Aorta (tissue), 5 donors: Measurements from ENCODE around the gene CHRM4. TPM values are rescaled to one million over a fixed set of nuclear protein-coding genes. Genes with fewer than 3 reads are reported as not detected.
A peak's percentile ranks its signal among the peaks of the same experiment; 100 is the strongest.

ENCODE experiments used
- ATAC-seq: fragments of 200-7000 bp; cut with Tn5 transposase; one replicate; pipeline ENCODE4 v1.9.1; 2022; ENCODE audit warnings: moderate library complexity; ENCODE audit not compliant: low FRiP score
- DNase-seq, 2 donors: peaks; one replicate each; pipeline ENCODE4 v3.0.0-alpha.2; 2020
- H3K27ac ChIP-seq, 2 donors: one replicate each; pipeline ENCODE4 v1.5.1; 2013; ENCODE audit warnings: low read length in 2 of 2, mild to moderate bottlenecking in 2 of 2, moderate library complexity in 2 of 2, control low read depth in 1 of 2, inconsistent platforms in 1 of 2, low read depth in 1 of 2
- H3K27me3 ChIP-seq, 2 donors: one replicate each; pipeline ENCODE4 v1.6.1; 2013; ENCODE audit warnings: control low read depth in 1 of 2, low read length in 1 of 2, mild to moderate bottlenecking in 1 of 2, moderate library complexity in 1 of 2; ENCODE audit not compliant: insufficient read depth in 2 of 2, control insufficient read depth in 1 of 2
- H3K36me3 ChIP-seq, 2 donors: one replicate each; pipeline ENCODE4 v1.6.1; 2013; ENCODE audit warnings: control low read depth in 1 of 2, low read length in 1 of 2, mild to moderate bottlenecking in 1 of 2; ENCODE audit not compliant: insufficient read depth in 2 of 2, control insufficient read depth in 1 of 2
- H3K4me1 ChIP-seq, 2 donors: one replicate each; pipeline ENCODE4 v1.6.1; 2013; ENCODE audit warnings: low read length in 2 of 2, control low read depth in 1 of 2, mild to moderate bottlenecking in 1 of 2, moderate library complexity in 1 of 2; ENCODE audit not compliant: insufficient read depth in 2 of 2, control insufficient read depth in 1 of 2
- H3K4me3 ChIP-seq, 2 donors: one replicate each; pipeline ENCODE4 v1.5.1; 2013; ENCODE audit warnings: low read length in 2 of 2, control low read depth in 1 of 2, mild to moderate bottlenecking in 1 of 2
- H3K9me3 ChIP-seq: one replicate; pipeline ENCODE4 v1.6.1; 2013; ENCODE audit warnings: mild to moderate bottlenecking, low read length; ENCODE audit not compliant: control insufficient read depth
- WGBS, 2 donors: extraction: QIAGEN DNeasy Blood & Tissue Kit; methylation state at CpG; one replicate each; pipeline ENCODE4 v1.1.7; 2013; 5-methylcytosine and 5-hydroxymethylcytosine counted together
- intact Hi-C, 2 donors: fragments of 100-400 bp; cut with DNase I; formaldehyde crosslinking; loops; one replicate each; pipeline versions ENCODE4 v1.14.2 to v1.15.0; 2022
- polyA plus RNA-seq, 2 donors: library from polyadenylated mRNA; stranded (reverse); fragments of 200-250 nt; gene quantifications; one replicate each; pipeline ENCODE4 v1.2.3, GENCODE V29; 2013
- total RNA-seq, 2 donors: library from RNA; stranded (reverse); fragmentation: NEBNext Ultra II Directional; extraction: Animal tissue kit (Norgen Biotek cat#: 25700); gene quantifications; one replicate each; pipeline ENCODE4 v1.2.1, GENCODE V29; 2021
- donor health status: healthy with polysubstance abuse.
- donor health status: Bipolar disorder and iron deficiency.
- donor health status: DM: no; HTN: no; CAD: no.
- donor health status: DM: no; HTN: no; CAD: no.
- donor health status: DM: yes; HTN: yes; CAD: no.

The CHRM4 gene
- total and polyA plus RNA-seq, 4 donors, result 0.28 to 1.9 (median 0.29) TPM; not detected in 1

GRCh38 chr11:46369458-46370152 lies 22.0 kb downstream of the CHRM4 start:
- Histone ChIP-seq H3K4me3 (no peak overlapping the region), H3K9me3 (no peaks in the 10 kb centered on the region), H3K4me1 (no peaks in the 10 kb centered on the region), H3K27ac (no peak overlapping the region), H3K36me3 (no peaks in the 10 kb centered on the region), H3K27me3 (no peaks in the 10 kb centered on the region)
- intact Hi-C loops, result no loop called here
- no peak for DNase-seq
- no peak for ATAC-seq
- 73% methylated on average over 25 of the region's 25 CpGs for WGBS, 2 donors

GRCh38 chr11:46367916-46368267 lies 23.7 kb downstream of the CHRM4 start:
- no peak for DNase-seq
- intact Hi-C loops, result no loop called here
- H3K9me3 ChIP-seq, result no peaks in the 10 kb centered on the region
- no peak for ATAC-seq
- no peaks in the 10 kb centered on the region for H3K36me3 ChIP-seq
- no peak overlapping the region for H3K27ac ChIP-seq
- WGBS, 2 donors, result 78 to 81% methylated on average over 12 of the region's 12 CpGs
- H3K4me3 ChIP-seq, result no peak overlapping the region
- H3K27me3 ChIP-seq, result no peaks in the 10 kb centered on the region
- no peaks in the 10 kb centered on the region for H3K4me1 ChIP-seq

DNA sequence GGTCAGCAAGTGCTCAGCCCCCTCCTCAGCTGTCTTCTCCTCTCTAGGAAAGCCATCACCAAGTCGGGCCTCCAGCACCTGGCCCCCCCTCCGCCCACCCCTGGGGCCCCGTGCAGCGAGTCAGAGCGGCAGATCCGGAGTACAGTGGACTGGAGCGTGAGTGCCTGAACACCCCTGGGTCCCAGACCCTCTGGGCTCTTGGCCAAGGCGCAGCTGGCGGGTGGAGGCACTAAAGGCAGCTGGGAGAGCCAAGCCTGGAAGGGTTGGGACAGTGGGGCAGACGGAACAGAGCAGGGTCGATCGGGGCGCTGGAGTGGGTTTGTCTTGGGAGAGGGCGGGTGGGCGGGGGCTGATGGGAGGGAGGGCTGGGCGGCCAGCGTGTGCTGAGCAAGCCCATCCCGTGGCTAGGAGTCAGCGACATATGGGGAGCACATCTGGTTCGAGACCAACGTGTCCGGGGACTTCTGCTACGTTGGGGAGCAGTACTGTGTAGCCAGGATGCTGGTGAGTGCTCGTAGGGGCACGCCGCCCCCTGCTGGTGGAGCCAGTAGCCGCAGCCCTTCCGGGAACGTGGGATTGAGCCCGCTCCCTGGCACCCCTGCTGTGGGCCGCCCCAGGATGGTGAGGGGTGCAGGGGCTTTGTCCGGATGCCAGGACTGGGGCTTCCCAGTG lies 24.2 kb downstream of the CHRM4 start:
- no peaks in the 10 kb centered on the region for H3K36me3 ChIP-seq
- no peak overlapping the region for H3K4me3 ChIP-seq
- no peak overlapping the region for H3K27ac ChIP-seq
- no peaks in the 10 kb centered on the region for H3K9me3 ChIP-seq
- ATAC-seq, result peak; percentile 84
- no peaks in the 10 kb centered on the region for H3K4me1 ChIP-seq
- no peaks in the 10 kb centered on the region for H3K27me3 ChIP-seq
- intact Hi-C loops, result no loop called here
- peak in 1 of 2 donors; percentile 89 for DNase-seq
- 18 to 24% methylated on average over 27 to 32 of the region's 32 CpGs for WGBS, 2 donors

- WGBS, 2 donors, result 93 to 95% methylated on average over 31 of the region's 31 CpGs
- no peaks in the 10 kb centered on the region for H3K36me3 ChIP-seq
- intact Hi-C loops, result no loop called here
- no peak overlapping the region for H3K27ac ChIP-seq
- H3K27me3 ChIP-seq, result no peaks in the 10 kb centered on the region
- no peak for DNase-seq
- H3K4me3 ChIP-seq, result no peak overlapping the region
- ATAC-seq, result no peak
- no peaks in the 10 kb centered on the region for H3K9me3 ChIP-seq
- H3K4me1 ChIP-seq, result no peaks in the 10 kb centered on the region
Measured at GRCh38 chr11:46366661-46367161, 24.9 kb downstream of the CHRM4 start.

GRCh38 chr11:46366260-46366659 lies 25.3 kb downstream of the CHRM4 start:
- intact Hi-C loops, result no loop called here
- no peaks in the 10 kb centered on the region for H3K27me3 ChIP-seq
- H3K36me3 ChIP-seq, result no peaks in the 10 kb centered on the region
- no peak overlapping the region for H3K27ac ChIP-seq
- no peaks in the 10 kb centered on the region for H3K9me3 ChIP-seq
- ATAC-seq (no peak), DNase-seq (no peak)
- 89 to 92% methylated on average over 22 of the region's 22 CpGs for WGBS, 2 donors
- no peak overlapping the region for H3K4me3 ChIP-seq
- no peaks in the 10 kb centered on the region for H3K4me1 ChIP-seq

DNA sequence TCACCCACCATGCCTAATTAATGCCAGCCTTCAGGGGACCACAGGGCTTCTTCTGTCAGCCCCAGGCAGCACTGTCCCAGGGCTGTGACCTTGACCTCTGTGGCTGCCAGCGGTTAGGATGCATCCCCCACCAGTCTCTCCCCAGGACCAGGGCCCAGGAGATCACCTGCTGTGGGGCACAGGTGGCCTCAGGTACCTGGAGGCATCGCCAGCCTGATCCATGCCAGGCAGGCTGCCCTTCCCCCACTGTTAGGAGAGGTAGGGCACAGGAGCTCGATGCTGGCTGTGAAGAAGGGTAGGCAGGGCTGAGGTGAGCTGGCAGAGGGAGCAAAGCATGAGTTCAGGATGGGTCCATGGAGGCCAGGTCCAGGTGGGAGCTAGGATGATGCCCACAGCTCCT lies 26.8 kb downstream of the CHRM4 start:
- Histone ChIP-seq H3K9me3 (no peaks in the 10 kb centered on the region), H3K36me3 (no peaks in the 10 kb centered on the region), H3K4me3 (no peak overlapping the region), H3K27ac (no peak overlapping the region), H3K4me1 (no peaks in the 10 kb centered on the region), H3K27me3 (no peaks in the 10 kb centered on the region)
- no peak for DNase-seq
- intact Hi-C loops, result no loop called here
- ATAC-seq, result no peak
- WGBS, 2 donors, result 90% methylated on average over 3 of the region's 3 CpGs

- Histone ChIP-seq H3K36me3 (no peaks in the 10 kb centered on the region), H3K4me3 (no peak overlapping the region), H3K27ac (no peak overlapping the region), H3K4me1 (no peaks in the 10 kb centered on the region), H3K27me3 (no peaks in the 10 kb centered on the region), H3K9me3 (no peaks in the 10 kb centered on the region)
- intact Hi-C loops, result no loop called here
- no peak for ATAC-seq
- no peak for DNase-seq
- WGBS, 2 donors, result 90 to 94% methylated on average over 9 of the region's 9 CpGs
Measured at GRCh38 chr11:46364056-46364455, 27.5 kb downstream of the CHRM4 start.

DNA sequence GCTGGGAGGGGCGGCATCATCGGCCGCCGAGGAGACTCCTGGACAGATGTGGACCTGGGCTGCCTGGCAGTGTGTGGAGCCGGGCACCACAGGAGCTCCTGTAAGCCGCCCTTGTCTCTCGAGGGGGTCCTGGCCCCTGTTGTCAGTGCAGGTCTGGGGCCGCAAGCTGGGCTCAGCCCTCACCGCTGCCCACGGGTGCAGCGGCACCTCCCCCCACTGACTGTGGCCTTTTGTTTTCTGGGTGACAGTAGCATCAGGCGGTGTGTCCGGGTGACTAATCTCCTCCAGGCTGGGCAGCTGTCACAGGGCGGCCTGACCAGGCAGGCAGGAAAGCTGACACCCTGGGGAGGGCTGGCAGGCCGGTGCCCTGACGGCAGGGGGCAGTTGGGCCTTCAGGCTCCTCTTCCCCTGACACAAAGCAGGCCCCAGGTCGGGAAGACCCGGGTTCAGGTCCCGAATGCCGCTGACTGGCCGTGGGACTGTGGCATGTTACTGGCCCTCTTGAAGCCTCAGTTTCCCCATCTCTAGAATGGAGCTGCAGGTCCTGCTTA lies 28.0 kb downstream of the CHRM4 start:
- peak in 1 of 2 donors; percentile 75 for DNase-seq
- WGBS, 2 donors, result 81 to 82% methylated on average over 18 to 21 of the region's 21 CpGs
- H3K4me3 ChIP-seq, result no peak overlapping the region
- no peaks in the 10 kb centered on the region for H3K36me3 ChIP-seq
- no peaks in the 10 kb centered on the region for H3K27me3 ChIP-seq
- intact Hi-C loops, result no loop called here
- no peak overlapping the region for H3K27ac ChIP-seq
- peak; percentile 10 for ATAC-seq
- H3K4me1 ChIP-seq, result no peaks in the 10 kb centered on the region
- no peaks in the 10 kb centered on the region for H3K9me3 ChIP-seq

DNA sequence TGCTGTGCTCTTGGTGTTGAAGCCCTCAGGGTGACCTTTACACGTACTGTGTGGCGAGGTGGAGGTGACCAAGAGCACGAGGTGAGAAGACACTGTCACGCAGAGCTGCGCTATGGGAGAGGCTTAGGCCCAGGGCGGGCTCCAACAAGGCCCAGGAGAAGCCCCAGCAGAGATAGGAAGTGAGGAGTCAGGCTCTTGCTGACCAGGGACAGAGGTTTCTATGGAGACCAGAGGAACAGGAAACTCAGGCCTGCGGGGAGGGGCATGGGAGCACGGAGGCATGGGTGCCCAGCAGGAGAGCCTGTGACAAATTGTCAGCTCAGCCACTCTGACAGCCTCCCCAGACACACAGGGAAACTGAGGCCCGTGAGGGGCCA lies 28.6 kb downstream of the CHRM4 start:
- no peak overlapping the region for H3K27ac ChIP-seq

More for the DNA sequence above, 28.6 kb downstream of the CHRM4 start:
- H3K4me3 ChIP-seq, result no peak overlapping the region
- H3K27me3 ChIP-seq, result no peaks in the 10 kb centered on the region
- peak; percentile 41 for ATAC-seq
- intact Hi-C loops, result no loop called here
- no peaks in the 10 kb centered on the region for H3K36me3 ChIP-seq
- no peaks in the 10 kb centered on the region for H3K9me3 ChIP-seq
- no peaks in the 10 kb centered on the region for H3K4me1 ChIP-seq
- 72 to 73% methylated on average over 8 to 9 of the region's 9 CpGs for WGBS, 2 donors
- DNase-seq, result peak; percentile 78 to 88
